ENCODE measurements around the gene GOLM1.
"Not testable (repeated sequence)": the region's sequence is repeated elsewhere in the genome, so short reads cannot be mapped to it uniquely, and the experiment has no call there.

Gene GOLM1

GRCh38 chr9:86098824-86099700 lies at the start of gene GOLM1:
TSS of gene GOLM1 (minus strand) at chr9:86099558. CDS start at chr9:86079320, 20,238 bp downstream.
- no peak for DNase-seq

GRCh38 chr9:86146671-86147070 lies 47.3 kb upstream of the GOLM1 start:
- not testable (repeated sequence) for DNase-seq

- not testable (repeated sequence) for DNase-seq
These were observed 46.6 kb upstream of the GOLM1 start for GRCh38 chr9:86145960-86146359.

- DNase-seq: no peak
These were observed 43.6 kb upstream of the GOLM1 start for GRCh38 chr9:86142973-86143372.

GRCh38 chr9:86141843-86142242 lies 42.5 kb upstream of the GOLM1 start:
- no peak for DNase-seq

- DNase-seq: no peak
These were observed 36.0 kb upstream of the GOLM1 start for GRCh38 chr9:86135371-86135770.

GRCh38 chr9:86134361-86134760 lies 35.0 kb upstream of the GOLM1 start:
- DNase-seq: no peak

- DNase-seq: no peak
These were observed 29.0 kb upstream of the GOLM1 start for GRCh38 chr9:86128235-86128822.

GRCh38 chr9:86126998-86127972 lies 27.9 kb upstream of the GOLM1 start:
- no peak for DNase-seq

- DNase-seq: no peak
These were observed 23.0 kb upstream of the GOLM1 start for GRCh38 chr9:86122311-86122710.

- no peak for DNase-seq
These were observed 20.1 kb upstream of the GOLM1 start for GRCh38 chr9:86119457-86119856.

- no peak for DNase-seq
These were observed 17.1 kb upstream of the GOLM1 start for GRCh38 chr9:86116425-86116824.

- no peak for DNase-seq
These were observed 16.5 kb upstream of the GOLM1 start for GRCh38 chr9:86115886-86116285.

- no peak for DNase-seq
These were observed 12.7 kb upstream of the GOLM1 start for GRCh38 chr9:86112057-86112456.

GRCh38 chr9:86102626-86103025 lies 3.3 kb upstream of the GOLM1 start:
- no peak for DNase-seq

GRCh38 chr9:86099701-86100364 lies 475 bp upstream of the GOLM1 start:
- DNase-seq: no peak

GRCh38 chr9:86097510-86098224 lies 1.7 kb downstream of the GOLM1 start:
- no peak for DNase-seq

GRCh38 chr9:86096386-86096785 lies 3.0 kb downstream of the GOLM1 start:
- DNase-seq: no peak

- DNase-seq: no peak
These were observed 5.4 kb downstream of the GOLM1 start for GRCh38 chr9:86093788-86094555.

- DNase-seq: no peak
These were observed 7.9 kb downstream of the GOLM1 start for GRCh38 chr9:86091477-86091876.

- no peak for DNase-seq
These were observed 16.5 kb downstream of the GOLM1 start for GRCh38 chr9:86082870-86083269.

All from SIG-M5 (cell line).